D721Med (cell line): ENCODE data around the gene TSEN54.

Source experiments
- DNase-seq: peaks from one replicate; pipeline ENCODE4 v3.0.0; 2011; ENCODE audit warnings: low spot score; ENCODE audit not compliant: insufficient read length
- FAIRE-seq: peaks from 2 replicates; lab custom pipeline; 2011; peaks lifted over from hg19 to GRCh38; lab: Jason Lieb, UNC
- TF ChIP-seq, protein P1 (sequence below): IDR thresholded peaks from 2 replicates; pipeline ENCODE4 v1.5.1; 2012; ENCODE audit warnings: mild to moderate bottlenecking, control low read depth; ENCODE audit not compliant: insufficient read depth; ENCODE audit errors: missing control alignments

TSEN54 gene

DNA sequence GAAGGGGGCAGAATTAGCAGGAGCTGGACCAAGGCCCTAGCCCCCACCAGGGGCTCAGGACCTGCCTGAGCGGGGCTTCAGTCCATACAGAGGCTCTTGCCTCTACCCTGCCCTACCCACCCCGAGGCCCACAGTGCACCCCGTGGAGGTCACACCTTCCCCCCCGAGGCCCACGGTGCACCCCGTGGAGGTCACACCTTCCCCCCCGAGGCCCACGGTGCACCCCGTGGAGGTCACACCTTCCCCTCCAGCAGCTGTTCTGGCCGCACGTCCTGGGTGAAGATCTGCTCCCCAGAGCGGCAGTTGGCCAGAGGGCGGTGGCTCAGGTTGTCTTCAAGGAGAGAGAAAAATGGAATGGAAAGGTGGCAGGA is 12.4 kb upstream of the TSEN54 start:
- TF ChIP-seq, protein P1, sequence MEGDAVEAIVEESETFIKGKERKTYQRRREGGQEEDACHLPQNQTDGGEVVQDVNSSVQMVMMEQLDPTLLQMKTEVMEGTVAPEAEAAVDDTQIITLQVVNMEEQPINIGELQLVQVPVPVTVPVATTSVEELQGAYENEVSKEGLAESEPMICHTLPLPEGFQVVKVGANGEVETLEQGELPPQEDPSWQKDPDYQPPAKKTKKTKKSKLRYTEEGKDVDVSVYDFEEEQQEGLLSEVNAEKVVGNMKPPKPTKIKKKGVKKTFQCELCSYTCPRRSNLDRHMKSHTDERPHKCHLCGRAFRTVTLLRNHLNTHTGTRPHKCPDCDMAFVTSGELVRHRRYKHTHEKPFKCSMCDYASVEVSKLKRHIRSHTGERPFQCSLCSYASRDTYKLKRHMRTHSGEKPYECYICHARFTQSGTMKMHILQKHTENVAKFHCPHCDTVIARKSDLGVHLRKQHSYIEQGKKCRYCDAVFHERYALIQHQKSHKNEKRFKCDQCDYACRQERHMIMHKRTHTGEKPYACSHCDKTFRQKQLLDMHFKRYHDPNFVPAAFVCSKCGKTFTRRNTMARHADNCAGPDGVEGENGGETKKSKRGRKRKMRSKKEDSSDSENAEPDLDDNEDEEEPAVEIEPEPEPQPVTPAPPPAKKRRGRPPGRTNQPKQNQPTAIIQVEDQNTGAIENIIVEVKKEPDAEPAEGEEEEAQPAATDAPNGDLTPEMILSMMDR: no peak
- FAIRE-seq: no peak
- no peak for DNase-seq

DNA sequence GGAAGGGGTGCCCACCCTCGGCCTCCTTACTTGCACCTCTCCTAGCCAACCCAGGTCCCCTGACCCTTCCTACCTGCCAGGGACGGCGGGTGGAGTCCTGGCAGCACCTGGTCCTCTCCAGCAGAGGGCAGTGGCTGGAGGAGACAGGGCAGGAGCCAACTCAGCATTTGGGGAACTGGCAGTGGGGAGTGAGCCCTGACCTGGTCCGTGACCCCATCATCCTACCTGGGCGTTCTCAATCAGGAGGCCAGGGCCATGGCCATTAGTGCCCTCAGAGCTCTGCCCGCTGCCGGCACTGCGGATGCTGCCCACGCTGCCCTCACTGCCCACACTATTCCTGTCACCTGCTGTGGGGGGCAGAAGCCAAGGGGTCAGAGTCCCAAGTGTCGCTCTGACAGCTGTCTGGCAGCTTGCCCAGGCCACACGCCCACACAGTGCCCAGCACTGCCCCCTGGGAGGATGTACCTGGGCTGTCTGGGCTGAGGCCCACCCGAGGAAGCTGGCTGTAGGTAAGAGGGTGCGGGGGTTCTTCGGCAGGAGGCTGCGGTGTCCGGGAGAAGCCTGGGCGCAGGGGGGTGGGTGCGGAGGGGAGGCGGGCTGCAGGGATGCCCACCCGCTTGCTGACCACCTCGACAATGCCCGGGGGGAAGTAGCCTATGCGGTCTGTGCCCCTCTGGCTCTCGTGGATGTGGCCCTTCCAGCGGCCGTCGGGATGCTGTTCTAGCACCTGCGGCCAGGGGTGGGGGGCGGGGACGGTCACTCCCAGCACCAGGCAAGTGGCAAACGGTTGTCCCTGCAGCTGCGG is 11.8 kb upstream of the TSEN54 start:
- TF ChIP-seq, protein P1: peak; percentile 50
- peak; percentile 73 for DNase-seq
- FAIRE-seq: no peak

DNA sequence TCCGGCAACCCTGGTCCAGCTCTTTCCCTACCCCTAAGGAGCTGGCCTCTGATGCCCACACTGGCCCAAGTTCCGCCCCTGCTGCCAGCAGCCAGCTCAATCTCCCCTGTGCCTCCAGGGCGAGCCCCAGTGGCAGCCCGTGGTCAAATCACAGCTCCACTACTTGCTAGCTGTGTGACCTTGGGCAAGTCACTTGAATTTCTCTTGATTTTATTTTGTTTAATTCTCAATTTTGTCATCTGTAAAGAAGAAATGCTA is 11.2 kb upstream of the TSEN54 start:
- FAIRE-seq (no peak), DNase-seq (no peak)
- TF ChIP-seq, protein P1: no peak

DNA sequence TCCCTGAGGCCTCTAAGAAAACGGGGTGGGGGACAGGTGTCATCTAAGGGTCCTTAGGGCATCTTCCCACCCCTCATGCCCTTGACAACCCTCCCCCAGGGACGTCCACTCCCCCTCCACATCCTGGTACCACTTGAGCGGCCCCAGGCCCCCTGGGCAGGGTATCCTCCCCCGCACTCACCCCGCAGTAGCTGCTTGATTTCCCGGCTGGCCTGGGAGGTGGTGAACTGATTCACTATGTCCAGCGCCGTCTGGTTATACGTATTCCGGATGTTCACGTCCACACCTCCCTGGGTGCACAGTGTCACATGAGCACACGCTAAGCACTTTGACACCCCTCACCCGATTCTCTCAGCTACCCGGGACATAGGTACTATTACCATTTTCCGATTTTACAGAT is 10.7 kb upstream of the TSEN54 start:
- TF ChIP-seq, protein P1: no peak

DNA sequence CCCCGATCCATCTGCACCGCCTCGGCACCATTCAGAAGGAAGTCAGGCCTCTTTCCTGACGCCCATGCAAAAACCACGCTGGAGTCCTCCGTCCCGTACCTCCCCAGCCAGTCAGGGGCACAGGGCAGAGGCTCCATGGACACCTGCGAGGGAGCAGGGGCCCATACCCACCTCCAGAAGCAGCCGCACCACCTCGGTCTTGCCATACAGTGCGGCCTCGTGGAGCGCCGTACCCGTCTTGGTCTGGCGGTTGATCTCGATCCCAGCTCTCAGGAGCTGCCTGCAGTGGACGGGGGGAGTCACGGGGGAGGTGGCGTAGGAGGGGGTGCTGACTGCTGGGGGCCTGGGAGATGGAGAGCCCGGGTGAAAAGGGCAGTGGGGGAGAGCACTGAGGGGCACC is 10.2 kb upstream of the TSEN54 start:
- TF ChIP-seq, protein P1: no peak
- FAIRE-seq: no peak
- no peak for DNase-seq

More for the DNA sequence above, 10.7 kb upstream of the TSEN54 start:
- FAIRE-seq: no peak
- no peak for DNase-seq

DNA sequence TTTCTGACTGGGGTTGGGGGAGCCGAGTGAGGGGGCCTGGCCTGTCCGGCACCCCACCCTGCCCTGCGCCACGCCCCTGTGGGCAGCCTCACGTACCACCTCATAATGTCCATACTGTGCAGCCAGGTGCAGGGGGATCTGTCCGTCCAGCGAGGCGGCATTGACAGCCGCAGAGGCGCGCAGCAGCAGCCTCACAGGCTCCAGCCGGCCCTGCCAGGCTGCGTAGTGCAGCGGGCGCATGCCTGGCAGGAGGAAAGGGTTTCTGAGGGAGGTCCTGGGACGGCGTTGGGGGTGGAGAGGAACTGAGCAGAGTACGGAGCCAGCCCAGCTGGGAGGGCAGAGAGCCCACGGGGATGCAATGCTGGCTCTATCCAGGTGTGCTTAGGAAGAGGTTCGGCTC is 9.4 kb upstream of the TSEN54 start:
- TF ChIP-seq, protein P1: no peak
- DNase-seq (no peak), FAIRE-seq (no peak)
